Hepatic stellate cell (primary cell): ENCODE measurements around the gene PDLIM7.
A peak's percentile ranks its signal among the peaks of the same experiment; 100 is the strongest.

ENCODE experiments used
- DNase-seq: peaks from one replicate; pipeline ENCODE4 v3.0.0; 2011; ENCODE audit warnings: low spot score

The PDLIM7 gene

DNA sequence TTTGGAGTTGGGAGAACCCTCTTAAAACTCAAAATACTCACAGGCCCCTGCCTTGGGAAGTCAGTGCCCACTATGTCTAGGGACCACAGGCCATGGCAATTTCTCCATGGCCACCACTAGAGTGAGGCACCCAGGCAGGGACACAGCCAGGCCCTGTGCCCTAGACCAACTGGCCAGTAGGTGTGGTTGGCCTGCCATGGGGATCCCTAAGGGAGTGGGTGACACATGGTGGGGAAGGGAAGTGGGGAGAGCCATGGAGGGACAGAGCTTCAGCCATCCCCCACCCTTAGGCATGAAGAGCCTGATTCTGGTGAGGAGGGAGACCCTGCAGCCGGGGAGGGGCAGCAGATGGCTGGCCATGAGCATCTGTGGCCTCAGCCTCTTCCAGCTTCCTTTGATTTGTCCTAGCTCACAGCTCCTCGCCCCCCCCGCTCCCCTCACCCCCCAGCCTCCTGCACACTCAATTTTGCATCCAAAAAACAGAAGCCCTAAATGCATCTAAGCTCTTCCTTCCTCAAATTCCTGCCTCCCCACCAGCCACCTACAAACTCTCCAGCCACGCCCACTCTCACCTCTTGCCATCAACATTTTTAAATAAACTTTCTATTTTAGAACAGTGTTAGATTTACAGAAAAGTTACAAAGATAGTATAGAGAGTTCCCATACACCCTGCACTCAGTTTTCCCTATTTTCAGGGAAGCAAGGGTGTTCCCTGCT lies 22.4 kb downstream of the PDLIM7 start:
- DNase-seq, result peak; percentile 37

DNA sequence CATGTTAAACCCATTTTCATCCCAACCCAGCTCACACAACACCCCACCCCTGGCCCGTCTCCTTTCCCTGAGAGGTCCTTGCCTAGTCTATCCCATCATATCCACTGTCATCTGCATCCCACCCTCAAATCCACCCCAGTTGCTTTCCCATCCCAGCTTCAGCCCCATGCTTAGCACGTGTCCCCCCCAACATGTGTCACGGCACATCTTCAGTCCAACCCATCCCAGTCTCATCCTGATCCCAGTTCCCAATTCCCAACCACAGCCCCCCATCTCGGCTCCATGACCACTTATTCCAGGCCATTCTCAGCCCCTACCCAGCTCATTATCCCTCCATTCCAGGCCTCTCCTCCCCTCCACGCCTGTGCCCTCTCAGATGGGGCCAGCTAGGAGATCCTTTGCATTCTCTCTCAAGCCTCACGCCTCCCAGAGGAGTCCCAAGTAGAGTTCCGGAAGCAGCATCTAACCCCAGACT lies 23.4 kb downstream of the PDLIM7 start:
- DNase-seq, result peak; percentile 53

- peak; percentile 89 for DNase-seq
Measured at GRCh38 chr5:177473443-177474001, 23.9 kb downstream of the PDLIM7 start, which contains the start of gene DBN1. Gene DBN1 (minus strand): TSS chr5:177473634. CDS start chr5:177473521, 113 bp downstream.

DNA sequence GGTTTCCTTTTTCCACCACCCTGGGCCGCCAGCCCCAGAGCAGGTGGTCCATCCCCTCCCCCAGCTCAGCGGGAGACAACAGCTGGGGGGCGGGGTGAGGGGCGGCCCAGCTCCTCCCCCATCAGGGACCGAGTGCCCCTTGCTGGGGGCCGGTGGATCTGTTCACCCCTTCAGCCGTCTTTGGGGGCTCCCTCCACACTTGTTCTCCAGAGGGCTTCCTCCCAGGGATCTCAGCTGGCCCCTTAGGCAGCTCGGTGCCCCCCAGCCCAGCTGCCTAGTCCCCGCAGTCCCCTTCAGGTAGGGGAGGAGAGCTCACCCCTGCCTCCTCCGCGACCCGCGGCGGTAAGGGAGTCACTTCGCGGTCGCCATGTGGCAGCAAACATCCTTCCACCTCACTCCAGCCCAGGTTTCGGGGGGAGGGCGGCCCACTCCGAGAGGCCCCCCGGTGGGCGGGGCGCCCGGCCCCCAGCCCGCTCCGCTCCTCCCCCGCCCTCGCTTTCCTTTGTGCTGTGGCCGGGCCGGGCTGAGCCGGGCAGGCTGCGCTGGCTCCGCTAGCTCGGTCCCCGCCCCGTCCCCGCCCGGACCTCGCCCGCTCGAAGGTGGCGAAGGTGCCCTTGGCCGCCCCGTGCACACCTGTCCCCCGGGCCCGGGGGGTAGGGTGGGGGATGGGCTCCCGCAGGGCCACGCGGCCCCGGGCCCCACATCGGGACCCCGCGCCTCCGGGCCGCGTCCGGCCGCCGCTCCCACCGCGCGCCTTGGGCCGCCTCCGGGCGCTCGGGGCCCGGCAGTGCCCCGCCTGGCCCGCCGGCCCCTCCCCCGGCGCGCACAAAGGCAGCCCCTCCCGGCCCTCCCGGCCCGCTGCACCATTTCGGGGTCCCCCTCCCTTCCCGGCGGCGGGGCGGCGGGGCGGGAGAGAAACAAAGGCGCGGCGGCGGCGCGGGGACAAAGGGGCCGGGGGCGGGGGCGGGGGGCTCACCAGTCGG lies 24.7 kb downstream of the PDLIM7 start:
- DNase-seq, result peak; percentile 69

DNA sequence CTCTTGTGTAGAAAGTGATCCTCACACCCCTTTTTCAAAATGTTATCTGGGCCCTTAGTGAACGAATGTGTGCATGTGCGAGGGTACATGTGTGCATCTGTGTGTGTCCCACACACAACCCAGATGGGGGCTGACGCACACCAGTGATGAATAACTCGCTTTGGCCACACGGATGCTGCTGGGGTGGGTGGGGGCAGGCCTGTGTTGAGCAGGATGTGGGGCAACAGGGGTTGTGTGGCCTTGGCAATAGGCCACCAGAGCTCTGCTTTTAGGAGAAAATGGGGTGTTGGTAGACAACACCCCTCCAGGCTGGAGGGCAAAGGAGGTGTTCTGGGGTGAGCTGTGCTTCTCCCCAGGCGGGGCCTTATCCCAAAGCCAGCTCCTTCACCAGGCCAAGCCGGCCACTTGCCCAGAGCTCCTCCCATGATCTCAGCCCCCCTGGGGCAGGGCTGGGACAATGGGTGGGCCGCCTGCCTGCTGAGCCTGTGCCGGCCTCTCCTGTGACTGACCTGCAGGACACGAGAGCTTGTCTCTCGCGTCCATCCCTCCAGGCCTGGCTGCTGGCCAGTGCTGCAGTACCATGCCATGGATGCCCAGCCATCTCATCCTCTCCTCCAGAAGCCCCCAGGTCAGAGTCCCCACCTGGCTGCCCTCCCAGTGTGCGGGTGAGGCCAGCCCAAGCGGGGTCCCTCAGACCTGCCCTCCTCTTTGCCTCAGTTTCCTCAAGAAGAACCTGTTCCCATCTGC lies 25.6 kb downstream of the PDLIM7 start:
- DNase-seq, result no peak

DNA sequence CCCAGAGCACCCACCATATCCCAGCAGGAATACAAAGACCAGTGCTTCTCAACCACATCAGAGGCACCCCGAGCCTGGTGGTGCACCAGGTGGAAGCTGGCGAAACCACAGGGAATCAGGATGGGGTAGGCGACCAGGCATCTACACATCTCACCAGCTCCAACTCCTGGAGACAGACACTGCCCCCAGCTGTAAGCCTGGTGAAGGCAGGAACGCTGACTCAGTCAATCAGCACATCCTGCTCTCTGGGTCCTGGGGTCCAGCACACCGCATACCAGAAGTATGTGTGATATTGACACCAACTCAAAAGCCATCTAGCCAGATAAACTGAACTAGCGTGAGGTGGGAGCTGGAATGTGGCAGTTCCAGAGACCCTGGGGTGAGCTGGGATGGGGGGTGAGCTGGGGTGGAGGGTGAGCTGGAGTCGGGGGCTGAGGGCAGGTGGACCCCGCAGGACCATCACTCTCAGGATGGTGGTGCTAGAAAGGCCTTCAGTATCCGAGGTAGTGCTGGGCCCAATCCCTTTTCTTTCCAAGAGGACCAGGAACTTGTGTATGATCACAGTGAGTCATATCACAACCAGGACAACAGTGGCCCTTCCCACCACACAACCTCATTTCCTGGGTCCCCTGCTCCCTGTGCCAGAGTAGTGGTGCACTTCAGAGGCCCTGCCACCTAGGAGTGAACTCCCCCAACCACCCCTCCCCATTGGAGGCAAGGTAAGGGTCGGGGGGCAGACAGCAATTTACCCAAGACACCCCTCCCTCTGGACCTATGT lies 26.5 kb downstream of the PDLIM7 start:
- peak; percentile 68 for DNase-seq

- DNase-seq, result no peak
Measured at GRCh38 chr5:177469750-177470525, 27.5 kb downstream of the PDLIM7 start.

DNA sequence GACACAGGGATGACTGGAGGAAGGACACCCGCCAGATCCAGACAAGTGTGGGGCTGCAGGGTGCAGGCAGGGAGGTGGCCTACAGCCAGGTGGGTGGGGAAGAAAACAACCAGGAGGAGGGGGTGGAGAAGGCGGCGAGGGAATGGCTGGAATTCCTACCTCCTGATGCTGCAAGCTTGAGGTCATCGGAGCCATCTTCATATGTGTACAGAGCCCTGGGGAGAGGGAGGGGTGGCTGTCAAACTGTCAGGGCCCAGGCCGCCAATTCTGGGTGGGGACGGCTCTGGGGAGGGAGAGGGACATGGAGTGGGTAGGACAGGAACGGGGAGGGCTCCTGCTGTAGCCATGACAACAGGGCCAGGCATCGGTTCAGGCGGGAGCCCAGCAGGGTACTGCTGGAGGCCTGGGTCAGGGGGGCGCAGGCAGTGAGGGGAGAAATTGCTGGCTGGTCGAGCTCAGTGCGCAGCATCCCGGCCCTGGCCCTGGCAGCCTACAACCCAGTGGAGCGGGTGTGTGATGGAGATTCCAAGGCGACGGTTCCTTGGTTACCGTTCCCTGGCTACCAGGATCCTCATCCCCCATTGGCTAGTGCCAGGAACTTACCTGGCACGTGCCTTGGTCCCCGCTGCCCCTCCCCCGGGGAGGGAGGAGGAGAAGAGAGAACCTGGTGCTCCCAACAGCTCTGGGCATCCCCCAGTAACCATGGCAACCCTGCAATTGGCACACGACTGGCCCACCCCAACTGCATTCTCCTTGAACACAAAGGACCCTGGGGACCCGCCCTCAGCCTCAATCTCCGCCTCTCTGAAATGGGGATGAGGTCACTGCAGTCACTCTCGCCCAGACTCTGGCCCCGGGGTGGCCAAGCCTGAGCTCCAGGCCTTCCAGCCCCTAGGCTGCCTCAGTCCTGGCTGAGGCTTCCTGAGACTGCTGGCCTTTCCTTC lies 28.4 kb downstream of the PDLIM7 start:
- DNase-seq, result peak; percentile 56

- no peak for DNase-seq
Measured at GRCh38 chr5:177468329-177468684, 29.1 kb downstream of the PDLIM7 start.

- no peak for DNase-seq
Measured at GRCh38 chr5:177467436-177467835, 30.0 kb downstream of the PDLIM7 start.

DNA sequence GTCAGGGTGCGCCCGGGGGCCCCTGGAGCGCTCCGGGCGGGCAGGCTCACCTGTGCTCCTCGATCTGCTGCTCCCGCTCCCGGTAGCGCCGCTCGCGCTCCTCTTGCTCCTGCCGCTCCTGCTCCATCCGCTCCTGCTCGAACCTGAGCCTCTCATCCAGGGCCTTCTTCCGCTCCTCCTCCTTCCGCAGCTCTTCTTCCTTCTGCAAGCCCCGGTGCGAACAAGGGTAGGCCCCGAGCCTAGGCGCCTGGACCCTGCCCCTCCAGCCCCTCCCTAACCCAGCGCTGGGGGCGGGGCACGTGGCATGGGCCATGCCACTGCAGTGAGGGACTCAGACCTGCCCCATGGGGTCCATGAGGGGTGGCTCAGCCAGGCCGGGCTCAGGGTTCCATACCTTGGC lies 30.5 kb downstream of the PDLIM7 start:
- DNase-seq, result no peak

- DNase-seq, result no peak
Measured at GRCh38 chr5:177465044-177465443, 32.4 kb downstream of the PDLIM7 start.

DNA sequence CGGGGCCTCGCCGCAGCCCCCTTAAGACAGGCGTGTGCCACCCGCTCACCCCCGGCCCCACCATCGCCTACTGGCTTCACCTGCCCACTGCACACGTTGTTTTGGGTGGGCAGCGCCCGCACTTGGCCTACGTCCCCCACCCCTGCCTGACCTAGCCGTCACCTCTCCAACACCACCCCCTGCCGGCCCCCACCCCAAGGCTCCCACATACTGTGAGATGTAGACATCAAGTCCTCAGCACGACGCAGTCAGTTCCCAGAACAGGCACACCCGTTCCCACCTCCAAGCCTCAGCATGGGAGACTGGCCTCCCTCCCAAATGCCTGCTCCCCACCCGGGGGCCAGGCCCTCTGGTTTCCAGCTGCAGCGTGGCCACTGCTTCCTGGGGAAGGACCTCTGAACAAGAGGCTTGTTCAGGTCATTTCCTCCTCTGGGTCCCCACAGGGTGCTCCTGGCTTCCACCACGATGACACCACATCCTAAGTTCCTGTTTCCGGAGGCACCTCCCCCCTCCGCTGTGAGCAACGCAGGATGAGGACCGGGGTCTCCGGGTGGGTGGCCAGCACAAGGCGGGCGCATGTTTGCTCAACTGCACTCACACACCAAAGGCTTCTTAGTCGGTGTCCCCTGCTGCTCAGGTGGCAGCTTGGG lies 35.3 kb downstream of the PDLIM7 start:
- DNase-seq, result no peak

GRCh38 chr5:177459819-177460628 lies 37.4 kb downstream of the PDLIM7 start:
- no peak for DNase-seq

DNA sequence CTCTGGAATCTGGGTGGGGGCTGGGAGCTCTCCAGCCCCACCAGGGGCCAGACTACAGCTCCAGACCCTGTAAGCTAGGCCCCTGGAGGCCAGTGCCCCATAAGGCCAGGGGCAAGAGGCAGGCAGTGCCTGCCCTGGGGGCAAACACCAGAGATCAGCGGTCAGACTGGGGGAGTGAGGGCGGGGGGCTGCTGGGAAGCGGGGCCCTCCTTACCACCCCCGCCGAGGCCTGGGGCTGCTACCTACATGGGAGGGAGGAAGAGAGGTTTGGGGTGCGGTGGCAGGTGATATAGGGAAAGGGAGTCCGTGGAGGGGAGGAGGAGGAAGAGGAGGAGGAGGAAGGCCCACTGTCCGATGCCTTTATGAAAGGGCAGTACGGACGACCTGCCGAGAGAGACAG lies 38.0 kb downstream of the PDLIM7 start:
- DNase-seq, result no peak

- DNase-seq, result no peak
Measured at GRCh38 chr5:177458912-177459350, 38.5 kb downstream of the PDLIM7 start.

DNA sequence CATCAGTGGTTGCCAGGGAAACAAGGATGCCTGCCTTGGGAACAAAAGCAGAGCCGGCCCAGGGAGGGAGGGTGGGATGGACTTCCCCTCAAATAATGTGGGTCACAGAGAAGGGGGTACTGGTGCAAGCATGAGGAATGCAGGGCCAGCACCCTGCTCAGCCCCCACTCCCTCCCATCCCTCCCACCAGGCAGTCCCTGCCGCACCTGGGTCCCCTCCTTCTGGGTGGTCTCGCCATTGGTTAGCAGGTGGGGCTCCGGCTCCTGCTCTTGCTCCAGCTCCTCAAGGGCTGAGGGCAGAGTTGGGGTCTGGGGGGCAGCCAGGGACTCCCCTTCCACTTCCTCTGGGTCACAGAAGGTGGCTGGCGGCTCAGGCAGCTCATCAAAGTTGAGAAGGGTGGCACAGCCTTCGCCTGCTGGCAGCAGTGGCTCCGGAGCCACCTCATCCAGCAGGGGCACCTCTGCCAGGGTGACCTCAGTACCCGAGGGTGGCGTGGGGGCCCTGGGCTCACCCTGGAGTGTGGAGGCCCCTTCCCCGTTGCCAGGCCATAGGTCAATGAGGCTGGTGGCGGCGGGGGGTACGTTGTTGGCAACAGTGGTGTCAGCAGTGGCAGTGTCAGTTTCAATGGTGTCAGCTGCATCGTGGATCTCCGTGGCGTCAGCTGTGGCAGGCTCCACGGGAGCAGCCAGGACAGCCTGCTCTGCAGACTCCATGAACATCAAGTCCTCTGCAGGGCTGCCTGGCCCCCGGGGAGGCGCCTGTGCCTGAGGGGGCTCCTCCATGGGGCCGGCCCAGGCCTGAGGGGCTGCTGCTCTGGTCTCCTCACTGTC lies 39.3 kb downstream of the PDLIM7 start:
- no peak for DNase-seq
